GM10847 (cell line): ENCODE data around the gene PGS1.

Experiments
- POLR2A ChIP-seq: IDR thresholded peaks from 2 replicates; pipeline ENCODE4 v1.6.1; 2011; ENCODE audit not compliant: insufficient read length; ENCODE audit errors: extremely low read depth

Gene PGS1

GRCh38 chr17:78390241-78391050, 12.0 kb downstream of the PGS1 start:
- no peak for TF ChIP-seq POLR2A

GRCh38 chr17:78391051-78391431, 12.6 kb downstream of the PGS1 start:
- no peak for TF ChIP-seq POLR2A

DNA sequence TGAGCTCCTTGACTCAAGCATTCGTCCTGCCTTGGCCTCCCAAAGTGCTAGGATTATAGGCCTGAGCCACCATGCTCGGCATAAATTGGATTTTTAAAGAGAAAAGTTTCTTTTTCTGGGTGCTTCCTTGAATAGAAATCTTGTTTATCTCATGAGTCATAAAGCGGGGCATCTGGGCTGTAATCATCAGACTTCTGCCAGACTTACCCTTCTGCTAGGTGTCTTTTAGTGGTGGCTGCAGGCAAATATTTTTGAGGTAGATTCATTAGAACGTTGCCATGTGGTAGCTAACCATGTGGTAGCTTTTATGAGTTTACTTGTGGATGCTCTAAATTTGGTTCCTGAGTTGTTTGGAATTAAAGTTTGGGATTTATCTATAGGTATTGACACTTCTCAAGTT, 13.4 kb downstream of the PGS1 start:
- no peak for TF ChIP-seq POLR2A

DNA sequence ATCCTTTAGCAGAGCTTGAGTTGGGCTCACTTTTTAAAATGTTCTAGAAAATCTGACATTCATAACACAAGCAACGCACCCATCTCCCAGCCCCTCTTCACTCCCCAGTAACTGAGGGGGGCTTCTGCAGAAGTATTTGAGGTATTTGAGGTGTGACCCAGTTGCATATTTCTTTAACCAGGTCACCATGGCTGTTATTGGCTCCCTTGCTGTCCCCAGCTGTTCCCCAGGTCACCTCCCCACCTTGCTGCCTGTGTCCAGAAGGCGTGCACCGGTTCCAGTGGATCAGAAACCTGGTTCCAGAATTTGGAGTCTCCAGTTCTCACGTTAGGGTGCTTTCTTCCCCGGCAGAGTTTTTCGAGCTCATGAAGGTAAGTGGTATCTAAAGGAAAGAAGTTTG, 13.8 kb downstream of the PGS1 start:
- no peak for TF ChIP-seq POLR2A

- TF ChIP-seq POLR2A = no peak
These were observed 15.1 kb downstream of the PGS1 start for GRCh38 chr17:78393575-78393974.

- TF ChIP-seq POLR2A = no peak
These were observed 15.8 kb downstream of the PGS1 start for GRCh38 chr17:78394209-78394608.

DNA sequence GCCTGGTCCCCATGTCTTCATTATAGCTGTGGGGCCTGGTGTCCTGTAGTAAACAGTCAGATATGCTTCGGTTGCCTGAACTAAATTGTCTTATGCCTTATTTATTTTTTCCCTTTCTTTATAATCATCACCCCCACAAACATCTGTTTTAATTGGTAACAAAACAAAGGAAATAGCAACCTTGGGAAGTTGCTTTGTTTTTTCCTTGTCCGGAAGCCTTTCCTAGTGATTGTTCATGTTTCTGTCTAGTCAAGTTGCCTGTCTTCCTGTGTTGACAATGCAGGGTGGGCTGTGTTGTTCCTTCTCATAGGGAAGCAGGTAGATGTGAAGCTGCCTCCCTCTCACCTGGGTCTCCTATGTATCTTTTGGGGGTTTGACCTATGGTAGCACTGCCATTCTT, 16.7 kb downstream of the PGS1 start:
- no peak for TF ChIP-seq POLR2A

DNA sequence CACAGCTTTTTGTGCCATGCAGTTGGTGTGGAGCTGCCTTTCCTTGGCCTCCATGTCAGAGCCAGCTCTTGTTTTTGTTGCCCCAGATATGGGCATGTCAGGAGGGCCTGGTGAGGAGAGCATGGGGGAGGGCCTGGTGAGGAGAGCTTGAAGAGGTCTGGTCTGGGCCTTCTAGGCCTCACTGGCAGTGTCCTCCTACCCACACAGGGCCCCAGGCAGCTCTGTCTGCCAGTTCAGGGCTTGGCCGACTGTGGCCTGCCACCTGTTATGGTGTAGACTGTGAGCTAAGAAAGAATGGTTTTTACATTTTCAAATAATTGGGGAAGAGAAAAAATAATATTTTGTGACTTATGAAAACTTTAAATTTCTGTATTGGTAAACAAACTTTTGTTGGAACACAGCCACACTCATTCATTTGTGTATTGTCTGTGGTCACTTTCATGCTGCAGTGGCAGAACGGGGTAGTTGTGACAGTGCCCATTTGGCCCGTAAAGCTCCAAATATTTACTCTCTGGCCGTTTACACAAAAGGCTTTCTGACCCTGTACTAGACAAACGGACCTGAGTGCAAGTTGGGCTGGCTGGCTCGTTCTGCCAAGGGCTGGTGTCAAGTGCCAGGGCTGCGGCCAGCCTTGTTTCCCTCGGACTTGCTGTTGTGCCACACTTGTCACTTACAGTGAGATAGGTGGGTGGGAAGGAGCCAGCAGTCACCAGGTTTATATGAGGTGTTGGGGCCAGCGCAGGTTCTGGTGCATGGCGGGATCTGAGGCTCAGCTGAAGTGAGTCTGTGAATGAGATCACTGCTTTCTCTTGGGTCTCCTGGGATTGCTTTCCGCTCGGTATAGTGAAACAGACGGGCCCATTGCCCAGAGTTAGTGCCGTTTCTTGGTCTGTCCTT, 18.2 kb downstream of the PGS1 start:
- no peak for TF ChIP-seq POLR2A

- no peak for TF ChIP-seq POLR2A
These were observed 19.2 kb downstream of the PGS1 start for GRCh38 chr17:78397681-78398101.

DNA sequence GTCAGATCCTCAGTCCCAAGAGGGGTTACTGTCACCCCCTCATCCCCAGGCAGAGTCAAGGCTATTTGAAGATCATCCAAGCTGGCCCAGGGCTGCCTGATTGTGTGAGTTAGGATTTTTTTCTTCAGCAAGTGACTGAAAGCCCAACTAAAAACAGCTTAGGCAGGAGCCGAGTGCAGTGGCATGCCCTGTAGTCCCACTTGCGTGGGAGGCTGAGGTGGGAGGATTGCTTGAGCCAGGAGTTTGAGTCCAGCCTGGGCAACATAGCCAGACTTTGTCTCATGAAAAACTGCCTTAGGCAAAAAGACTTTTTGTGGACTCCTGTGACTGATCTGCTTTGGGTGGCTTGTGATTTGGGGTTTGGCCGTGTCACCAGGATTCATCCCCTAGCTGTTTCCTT, 19.9 kb downstream of the PGS1 start:
- TF ChIP-seq POLR2A = no peak

DNA sequence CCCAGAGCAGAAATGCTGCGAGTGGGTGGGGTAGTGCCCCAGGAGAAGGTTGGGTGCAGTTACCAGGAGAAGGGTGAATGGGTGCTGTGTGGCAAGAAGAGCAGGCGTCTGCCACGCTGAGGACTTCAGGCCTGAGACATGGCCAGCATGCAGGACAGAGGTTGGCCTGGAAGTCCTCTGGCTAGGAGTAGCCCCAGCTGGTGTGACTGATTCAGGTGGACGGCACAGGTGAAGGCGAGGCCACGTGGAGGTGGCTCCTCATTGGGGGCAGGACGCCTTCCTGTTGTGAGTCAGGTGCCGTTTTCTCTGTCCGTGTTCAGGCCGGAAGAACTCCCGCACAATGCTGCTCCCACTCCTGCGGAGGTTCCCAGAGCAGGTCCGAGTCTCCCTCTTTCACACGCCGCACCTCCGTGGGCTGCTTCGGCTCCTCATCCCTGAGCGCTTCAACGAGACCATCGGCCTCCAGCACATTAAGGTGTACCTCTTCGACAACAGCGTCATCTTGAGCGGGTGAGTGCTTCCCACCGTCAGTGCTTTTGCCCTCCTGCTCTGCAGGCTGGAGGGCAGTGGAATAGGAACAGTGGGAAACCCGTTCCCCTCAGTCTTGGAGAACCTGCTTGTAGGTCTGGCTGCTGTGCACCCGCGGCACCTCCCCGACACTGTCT, 20.7 kb downstream of the PGS1 start:
- TF ChIP-seq POLR2A = no peak

- no peak for TF ChIP-seq POLR2A
These were observed 21.3 kb downstream of the PGS1 start for GRCh38 chr17:78399693-78400144.

DNA sequence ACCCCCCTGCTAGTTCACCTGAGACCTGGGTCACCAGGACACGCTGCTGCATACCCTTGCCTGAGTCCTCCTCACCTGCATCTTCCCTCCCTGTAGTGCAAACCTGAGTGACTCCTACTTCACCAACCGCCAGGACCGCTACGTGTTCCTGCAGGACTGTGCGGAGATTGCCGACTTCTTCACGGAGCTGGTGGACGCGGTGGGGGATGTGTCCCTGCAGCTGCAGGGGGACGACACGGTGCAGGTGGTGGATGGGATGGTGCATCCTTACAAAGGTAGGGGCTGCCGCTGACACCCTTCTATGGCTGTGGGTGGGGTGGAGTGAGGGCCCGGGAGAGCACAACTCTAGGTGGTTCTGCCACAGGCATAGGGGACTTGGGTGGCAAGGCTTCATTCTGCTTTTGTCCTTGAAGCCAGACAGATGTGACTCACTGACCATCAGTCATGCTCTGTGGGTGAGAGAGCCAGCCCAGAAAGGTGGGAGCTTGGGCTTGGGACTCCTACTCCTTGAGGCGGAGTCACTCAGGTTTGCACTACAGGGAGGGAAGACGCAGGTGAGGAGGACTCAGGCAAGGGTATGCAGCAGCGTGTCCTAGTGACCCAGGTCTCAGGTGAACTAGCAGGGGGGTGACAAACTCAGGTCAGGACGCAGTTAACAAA, 22.3 kb downstream of the PGS1 start:
- no peak for TF ChIP-seq POLR2A

DNA sequence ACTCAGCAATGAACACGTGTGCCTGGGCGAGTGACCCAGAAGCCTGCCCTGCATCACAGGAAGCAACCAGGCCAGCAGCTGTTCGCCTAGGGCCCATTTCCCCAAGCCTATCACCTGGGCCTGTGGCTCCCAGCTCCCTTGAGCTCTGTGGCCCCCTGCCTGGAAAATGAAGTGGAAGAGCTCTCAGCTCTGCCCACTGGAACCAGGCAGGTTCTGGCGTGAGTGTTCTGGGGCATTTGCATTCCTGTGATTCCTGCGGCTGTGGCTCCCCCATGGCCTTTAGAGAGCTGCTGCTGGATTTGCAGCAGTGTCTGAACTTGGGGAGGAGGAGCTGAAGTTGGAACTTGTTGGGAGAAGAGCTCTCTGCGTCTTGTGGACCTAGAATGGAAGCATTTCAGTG, 22.8 kb downstream of the PGS1 start:
- TF ChIP-seq POLR2A = no peak

- TF ChIP-seq POLR2A = no peak
These were observed 23.4 kb downstream of the PGS1 start for GRCh38 chr17:78401891-78402290.
